HepG2 (cell line): ENCODE data around the gene SP9. TPM values are rescaled to one million over a fixed set of nuclear protein-coding genes. Genes with fewer than 3 reads are reported as not detected.

Experiments
- AKAP8 ChIP-seq: sonication (generic); formaldehyde crosslinking; IDR thresholded peaks from 2 replicates; pipeline ENCODE4 v1.5.1; 2020; ENCODE audit warnings: mild to moderate bottlenecking, missing genetic modification reagents
- ATF7-NPFF ChIP-seq: sonication (generic); formaldehyde crosslinking; IDR thresholded peaks from 2 replicates; pipeline ENCODE4 v1.8.1; 2023; ENCODE audit warnings: mild to moderate bottlenecking, low read depth, missing genetic modification reagents, moderate library complexity
- EEA1 ChIP-seq: sonication (generic); formaldehyde crosslinking; IDR thresholded peaks from 2 replicates; pipeline ENCODE4 v1.5.1; 2020; ENCODE audit warnings: mild to moderate bottlenecking, missing genetic modification reagents, borderline replicate concordance
- ESRRA ChIP-seq: sonication (generic); formaldehyde crosslinking; IDR thresholded peaks from 2 replicates; pipeline ENCODE4 v1.5.1; 2020; ENCODE audit warnings: mild to moderate bottlenecking, low read depth, missing genetic modification reagents
- FOXA1 ChIP-seq, 2 experiments: fragments of 450-650 bp in 1 of 2; sonication (generic) in 1 of 2; formaldehyde crosslinking in 1 of 2; IDR thresholded peaks; 2 replicates each; pipeline versions ENCODE4 v1.4.0 to v1.6.1; 2016 to 2020; ENCODE audit warnings: missing genetic modification reagents in 1 of 2
- HMG20B ChIP-seq: conservative IDR thresholded peaks from 2 replicates; pipeline ENCODE4 v1.6.1; 2016; ENCODE audit warnings: missing genetic modification reagents, missing compliant biosample characterization
- MATR3 ChIP-seq: sonication (generic); formaldehyde crosslinking; IDR thresholded peaks from 2 replicates; pipeline ENCODE4 v1.4.0; 2020; ENCODE audit warnings: missing genetic modification reagents
- MEF2D ChIP-seq: sonication (generic); formaldehyde crosslinking; IDR thresholded peaks from 2 replicates; pipeline ENCODE4 v1.5.1; 2020; ENCODE audit warnings: mild to moderate bottlenecking, missing genetic modification reagents
- NFKB2 ChIP-seq: sonication (generic); formaldehyde crosslinking; IDR thresholded peaks from 2 replicates; pipeline ENCODE4 v1.4.0; 2020; ENCODE audit warnings: missing genetic modification reagents, borderline replicate concordance
- REL ChIP-seq: sonication (generic); formaldehyde crosslinking; conservative IDR thresholded peaks from 2 replicates; pipeline ENCODE4 v1.8.0; 2022; ENCODE audit warnings: mild to moderate bottlenecking, missing genetic modification reagents, moderate library complexity
- SETDB1 ChIP-seq: sonication (generic); formaldehyde crosslinking; IDR thresholded peaks from 2 replicates; pipeline ENCODE4 v1.5.1; 2020; ENCODE audit warnings: missing genetic modification reagents, mild to moderate bottlenecking, borderline replicate concordance
- SMARCC2 ChIP-seq: fragments of 450-650 bp; IDR thresholded peaks from 2 replicates; pipeline ENCODE4 v1.6.1; 2017; ENCODE audit warnings: antibody characterized with exemption, mild to moderate bottlenecking
- UBTF ChIP-seq: sonication (generic); formaldehyde crosslinking; IDR thresholded peaks from 2 replicates; pipeline ENCODE4 v1.4.0; 2020; ENCODE audit warnings: mild to moderate bottlenecking, missing genetic modification reagents
- ZBTB42 ChIP-seq: sonication (generic); formaldehyde crosslinking; IDR thresholded peaks from 2 replicates; pipeline ENCODE4 v1.5.0; 2020; ENCODE audit warnings: mild to moderate bottlenecking, missing genetic modification reagents
- ZFP41 ChIP-seq: sonication (generic); formaldehyde crosslinking; IDR thresholded peaks from 2 replicates; pipeline ENCODE4 v1.4.0; 2020; ENCODE audit warnings: mild to moderate bottlenecking, missing genetic modification reagents, borderline replicate concordance
- ZKSCAN1 ChIP-seq: fragments of 150-350 bp; IDR thresholded peaks from 2 replicates; pipeline ENCODE4 v1.6.1; 2014; ENCODE audit warnings: low read length
- ZNF296 ChIP-seq: sonication (generic); formaldehyde crosslinking; conservative IDR thresholded peaks from 2 replicates; pipeline ENCODE4 v1.5.0; 2020; ENCODE audit warnings: mild to moderate bottlenecking, missing genetic modification reagents
- ZNF331 ChIP-seq: sonication (generic); formaldehyde crosslinking; IDR thresholded peaks from 2 replicates; pipeline ENCODE4 v1.4.0; 2020; ENCODE audit warnings: missing genetic modification reagents
- ZNF543 ChIP-seq: sonication (generic); formaldehyde crosslinking; IDR thresholded peaks from 2 replicates; pipeline ENCODE4 v1.4.0; 2020; ENCODE audit warnings: mild to moderate bottlenecking, missing genetic modification reagents
- ZNF557 ChIP-seq: sonication (generic); formaldehyde crosslinking; IDR thresholded peaks from 2 replicates; pipeline ENCODE4 v1.4.0; 2020; ENCODE audit warnings: missing genetic modification reagents
- ZNF572 ChIP-seq: sonication (generic); formaldehyde crosslinking; IDR thresholded peaks from 2 replicates; pipeline ENCODE4 v1.5.1; 2020; ENCODE audit warnings: mild to moderate bottlenecking, missing genetic modification reagents
- ZNF7 ChIP-seq: IDR thresholded peaks from 2 replicates; pipeline ENCODE4 v1.6.1; 2016; ENCODE audit warnings: missing biosample characterization, missing genetic modification reagents
- ZNF773 ChIP-seq: sonication (generic); formaldehyde crosslinking; IDR thresholded peaks from 2 replicates; pipeline ENCODE4 v1.4.0; 2020; ENCODE audit warnings: missing genetic modification reagents, borderline replicate concordance
- ZNF839 ChIP-seq: sonication (generic); formaldehyde crosslinking; IDR thresholded peaks from 2 replicates; pipeline ENCODE4 v1.4.0; 2020; ENCODE audit warnings: missing genetic modification reagents, mild to moderate bottlenecking, borderline replicate concordance
- ZNF850 ChIP-seq: sonication (generic); formaldehyde crosslinking; conservative IDR thresholded peaks from 2 replicates; pipeline ENCODE4 v1.9.0; 2021; ENCODE audit warnings: mild to moderate bottlenecking, missing genetic modification reagents
- polyA plus RNA-seq, 8 experiments: library from polyadenylated mRNA; depleted of rRNA in 3 of 8; stranded (reverse) in 7 of 8; unstranded in 1 of 8; fragments of >200 nt; fragmentation: Illumina TruSeq in 4 of 8; extraction: Trizol in 4 of 8; gene quantifications; 2 replicates each; pipeline versions ENCODE4 v1.2.1 to v1.2.3, GENCODE V29; 2011 to 2016; ENCODE audit warnings: low read depth in 4 of 8, missing spikeins in 1 of 8, mixed read lengths in 1 of 8; ENCODE audit not compliant: insufficient read depth in 1 of 8
- total RNA-seq, 5 experiments: library from RNA; depleted of rRNA; stranded (reverse); fragments of >200 nt; fragmentation: Illumina TruSeq; extraction: Trizol; gene quantifications; 2 replicates each; pipeline ENCODE4 v1.2.3, GENCODE V29; 2016; ENCODE audit warnings: low read depth in 1 of 5
- TF ChIP-seq, protein P1 (sequence below): sonication (generic); formaldehyde crosslinking; IDR thresholded peaks from 2 replicates; pipeline ENCODE4 v1.5.0; 2020; ENCODE audit warnings: mild to moderate bottlenecking, missing genetic modification reagents

SP9 gene
- total and polyA plus RNA-seq, 2 of the 13 experiments (the other 11 are each of a cell fraction or from before 2014, with no cell fraction given), result not detected

- TF ChIP-seq UBTF (CRISPR knock-in tag) (peak; percentile 95), NFKB2 (CRISPR knock-in tag) (no peak), ZNF557 (CRISPR knock-in tag) (no peak), ZBTB42 (CRISPR knock-in tag) (no peak), EEA1 (CRISPR knock-in tag) (no peak), ZNF572 (CRISPR knock-in tag) (no peak), ZNF331 (no peak), ZNF7 (CRISPR knock-in tag) (no peak), HMG20B (CRISPR knock-in tag) (no peak), ZNF773 (no peak), ATF7-NPFF (CRISPR knock-in tag) (no peak; the same call in 1 of the 2 replicates), ZNF296 (CRISPR knock-in tag) (no peak), AKAP8 (CRISPR knock-in tag) (no peak), ZKSCAN1 (no peak), ZNF543 (no peak), SETDB1 (CRISPR knock-in tag) (no peak), ZNF839 (CRISPR knock-in tag) (no peak), ESRRA (CRISPR knock-in tag) (0 out of 2 replicates have a peak, but pooled peaks have one; percentile 29), FOXA1 (IDR thresholded peaks at IDR 0.05) (no peak), FOXA1 (CRISPR knock-in tag; IDR thresholded peaks at IDR 0.05) (no peak), MATR3 (no peak), ZFP41 (peak; percentile 60; the same call in 1 of the 2 replicates), SMARCC2 (no peak), ZNF850 (CRISPR knock-in tag) (no peak), MEF2D (CRISPR knock-in tag) (no peak), REL (CRISPR knock-in tag) (0 out of 2 replicates have a peak, but pooled peaks have one; percentile 58)
- TF ChIP-seq, protein P1, sequence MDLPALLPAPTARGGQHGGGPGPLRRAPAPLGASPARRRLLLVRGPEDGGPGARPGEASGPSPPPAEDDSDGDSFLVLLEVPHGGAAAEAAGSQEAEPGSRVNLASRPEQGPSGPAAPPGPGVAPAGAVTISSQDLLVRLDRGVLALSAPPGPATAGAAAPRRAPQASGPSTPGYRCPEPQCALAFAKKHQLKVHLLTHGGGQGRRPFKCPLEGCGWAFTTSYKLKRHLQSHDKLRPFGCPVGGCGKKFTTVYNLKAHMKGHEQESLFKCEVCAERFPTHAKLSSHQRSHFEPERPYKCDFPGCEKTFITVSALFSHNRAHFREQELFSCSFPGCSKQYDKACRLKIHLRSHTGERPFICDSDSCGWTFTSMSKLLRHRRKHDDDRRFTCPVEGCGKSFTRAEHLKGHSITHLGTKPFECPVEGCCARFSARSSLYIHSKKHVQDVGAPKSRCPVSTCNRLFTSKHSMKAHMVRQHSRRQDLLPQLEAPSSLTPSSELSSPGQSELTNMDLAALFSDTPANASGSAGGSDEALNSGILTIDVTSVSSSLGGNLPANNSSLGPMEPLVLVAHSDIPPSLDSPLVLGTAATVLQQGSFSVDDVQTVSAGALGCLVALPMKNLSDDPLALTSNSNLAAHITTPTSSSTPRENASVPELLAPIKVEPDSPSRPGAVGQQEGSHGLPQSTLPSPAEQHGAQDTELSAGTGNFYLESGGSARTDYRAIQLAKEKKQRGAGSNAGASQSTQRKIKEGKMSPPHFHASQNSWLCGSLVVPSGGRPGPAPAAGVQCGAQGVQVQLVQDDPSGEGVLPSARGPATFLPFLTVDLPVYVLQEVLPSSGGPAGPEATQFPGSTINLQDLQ, result no peak
These were observed 2.0 kb downstream of the SP9 start (continued) for GRCh38 chr2:174336501-174337336.
